OCI-LY7 (cell line): ENCODE data around the gene IL17RA.

Source experiments
- CTCF ChIP-seq: fragments of 200-600 bp; sonication (generic); conservative IDR thresholded peaks from 2 replicates; pipeline ENCODE4 v1.5.1; 2014; ENCODE audit warnings: mild to moderate bottlenecking, antibody characterized with exemption, low read length, moderate library complexity, mixed read lengths
- EZH2phosphoT487 ChIP-seq: fragments of 200-600 bp; sonication (generic); IDR thresholded peaks from 2 replicates; pipeline ENCODE4 v1.6.1; 2018; ENCODE audit warnings: low read depth, borderline replicate concordance, mild to moderate bottlenecking, mixed run types, antibody characterized with exemption, low read length, moderate library complexity, mixed read lengths

- TF ChIP-seq CTCF = no peak
- no peak for TF ChIP-seq EZH2phosphoT487
Observed at GRCh38 chr22:17090550-17090949, 5.8 kb downstream of the IL17RA start.
